Omental fat pad (tissue), 4 donors: ENCODE measurements around the gene S1PR3. TPM values are rescaled to one million over a fixed set of nuclear protein-coding genes. Genes with fewer than 3 reads are reported as not detected.
A peak's percentile ranks its signal among the peaks of the same experiment; 100 is the strongest.

Experiments used
- ATAC-seq: fragments of 150-250 bp; one replicate; pipeline ENCODE4 v1.9.1; 2016; ENCODE audit warnings: mild to moderate bottlenecking, moderate library complexity; ENCODE audit not compliant: low FRiP score
- DNase-seq: peaks from one replicate; pipeline ENCODE4 v3.0.0-alpha.2; 2019; ENCODE audit warnings: low spot score
- CTCF ChIP-seq, 3 donors: fragments of 450-650 bp; IDR thresholded peaks; one replicate each; pipeline ENCODE4 v1.5.1; 2016 to 2017; ENCODE audit warnings: antibody characterized with exemption in 3 of 3, mild to moderate bottlenecking in 3 of 3, moderate library complexity in 2 of 3
- total RNA-seq, 4 donors: library from RNA; depleted of rRNA; stranded (reverse); fragments of >200 nt; gene quantifications; one replicate each; pipeline ENCODE4 v1.1.0, GENCODE V29; 2016

The S1PR3 gene
- total RNA-seq, 4 donors from 2014 or later, result 19.0 to 61.7 (median 30.1) TPM

DNA sequence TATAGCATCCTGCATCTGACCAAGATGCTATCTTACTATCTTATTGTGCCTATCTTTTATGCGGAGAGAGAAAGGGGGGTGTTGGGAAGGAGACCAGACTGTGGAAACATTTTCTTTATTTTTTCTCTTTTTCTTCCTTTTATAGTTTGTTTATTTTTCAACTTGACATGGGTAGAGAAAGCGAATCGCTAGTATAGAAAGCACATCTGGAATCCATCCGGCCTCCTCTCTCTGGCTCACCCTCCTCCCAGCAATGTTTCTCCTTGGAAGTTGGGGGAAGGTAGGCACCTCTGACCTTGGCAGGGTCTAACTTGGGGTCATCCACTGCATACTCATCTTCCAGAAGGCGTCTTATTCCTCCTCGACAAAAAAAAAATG, 3.9 kb downstream of the S1PR3 start:
- TF ChIP-seq CTCF (IDR thresholded peaks at IDR 0.05), result no peak
- ATAC-seq, result no peak
- DNase-seq, result no peak

- ATAC-seq (no peak), DNase-seq (no peak)
- no peak for TF ChIP-seq CTCF (IDR thresholded peaks at IDR 0.05)
These were observed 4.4 kb downstream of the S1PR3 start for GRCh38 chr9:88995627-88996026.

DNA sequence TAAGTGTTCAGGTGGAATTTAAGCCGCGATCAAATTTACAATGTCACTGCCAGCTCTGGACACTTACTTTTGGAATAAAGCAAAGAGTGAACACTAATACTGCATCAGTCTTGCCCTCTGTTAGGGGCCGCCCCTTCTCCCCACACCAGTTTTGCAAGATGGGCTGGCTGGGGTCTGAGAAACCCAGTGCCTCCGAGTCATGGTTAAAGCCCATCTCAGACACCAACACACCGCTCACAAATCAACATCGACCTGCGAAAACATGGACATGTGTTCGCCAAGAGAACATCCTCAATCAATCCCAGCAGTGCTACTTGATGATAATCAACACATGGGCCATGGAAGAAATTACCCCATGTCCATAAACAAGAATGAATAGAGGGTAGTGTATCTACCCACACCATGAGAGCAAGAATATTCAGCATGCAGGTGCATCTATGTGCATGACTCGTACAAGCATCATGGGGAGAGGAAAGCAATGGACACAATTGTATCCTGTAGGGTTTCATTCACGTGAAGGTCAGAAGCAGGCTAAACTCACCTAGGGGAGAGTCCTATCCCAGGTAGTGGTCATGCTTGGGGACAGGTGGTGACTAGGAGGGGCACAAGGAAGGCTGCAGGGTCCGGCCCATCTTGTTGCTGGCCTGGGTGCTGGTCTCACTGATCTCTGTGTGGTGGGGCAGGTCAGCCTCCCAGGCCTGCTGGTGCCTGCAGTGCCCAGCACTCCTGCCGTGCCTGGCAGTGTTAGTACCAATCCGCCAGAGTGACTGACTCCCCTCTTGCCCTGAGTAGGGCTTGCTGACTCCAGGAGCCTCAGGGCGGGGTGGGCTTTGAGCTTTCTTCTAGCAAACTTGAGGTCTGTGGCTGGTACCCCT, 5.0 kb downstream of the S1PR3 start:
- ATAC-seq (no peak), DNase-seq (no peak)
- TF ChIP-seq CTCF (IDR thresholded peaks at IDR 0.05), result no peak

GRCh38 chr9:88996921-88997235, 5.6 kb downstream of the S1PR3 start:
- DNase-seq (no peak), ATAC-seq (no peak)
- TF ChIP-seq CTCF (IDR thresholded peaks at IDR 0.05), result no peak

- no peak for DNase-seq
- no peak for TF ChIP-seq CTCF (IDR thresholded peaks at IDR 0.05)
These were observed 6.4 kb downstream of the S1PR3 start for GRCh38 chr9:88997646-88998045.

DNA sequence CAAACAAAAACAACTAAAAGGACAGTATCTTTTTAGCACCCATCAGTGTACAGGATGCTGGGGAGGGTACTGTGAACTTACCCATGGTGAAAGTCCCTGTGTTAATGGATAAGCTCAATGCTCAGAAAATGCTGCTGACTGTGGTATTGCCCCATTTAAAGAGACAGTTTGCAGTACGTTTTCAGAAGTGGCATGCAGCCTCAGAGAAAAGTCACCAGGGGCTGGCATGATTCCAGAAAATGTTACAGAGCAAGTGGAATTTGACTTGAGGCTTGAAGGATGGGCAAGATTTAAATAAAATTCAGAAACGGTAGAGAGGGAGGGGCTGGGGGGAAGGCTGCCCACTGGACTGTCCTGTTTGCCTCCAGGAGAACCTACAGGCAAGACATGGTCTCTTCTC, 7.2 kb downstream of the S1PR3 start:
- no peak for DNase-seq
- ATAC-seq, result no peak
- no peak for TF ChIP-seq CTCF (IDR thresholded peaks at IDR 0.05)

More at GRCh38 chr9:88997646-88998045, 6.4 kb downstream of the S1PR3 start:
- ATAC-seq, result no peak

DNA sequence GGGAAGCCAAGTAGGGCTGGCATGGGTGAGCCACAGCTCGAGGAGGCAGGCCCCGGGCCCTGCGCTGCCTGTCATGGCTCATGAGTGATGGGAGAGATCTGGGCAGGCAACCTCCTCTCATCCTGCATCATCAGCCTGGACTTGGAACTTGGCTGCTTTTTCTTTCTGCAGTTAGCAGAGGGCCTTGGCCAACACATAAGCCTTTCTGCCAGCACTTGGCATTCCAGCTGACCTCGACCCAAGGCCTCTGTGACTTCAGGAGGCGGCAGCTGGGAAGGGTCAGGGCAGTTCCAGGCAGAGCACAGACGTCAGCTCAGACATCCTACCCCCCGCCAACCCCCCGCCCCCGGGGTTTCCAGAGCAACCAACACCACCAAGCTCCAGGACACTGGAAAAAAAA, 7.6 kb downstream of the S1PR3 start:
- ATAC-seq, result peak; percentile 81
- no peak for DNase-seq
- no peak for TF ChIP-seq CTCF (IDR thresholded peaks at IDR 0.05)
